Cardiac fibroblast (primary cell): ENCODE data around the gene RLBP1.

Experiments
- DNase-seq, 2 donors: peaks; one replicate each; pipeline versions ENCODE4 v3.0.0 to v3.0.0-alpha.2; 2010; ENCODE audit warnings: low read depth in 2 of 2
- H3K4me3 ChIP-seq, 2 donors: replicated peaks in 1 of 2; 1 replicate in 1 of 2; 2 replicates in 1 of 2; pipeline ENCODE4 v1.5.1; 2011; ENCODE audit warnings: low read depth in 2 of 2, low read length in 2 of 2, mild to moderate bottlenecking in 2 of 2, moderate library complexity in 1 of 2
- CTCF ChIP-seq: IDR thresholded peaks from one replicate; pipeline ENCODE4 v1.5.1; 2011; ENCODE audit warnings: low read depth, mild to moderate bottlenecking, low read length, inconsistent platforms

The RLBP1 gene

GRCh38 chr15:89172921-89173320, 48.5 kb downstream of the RLBP1 start:
- DNase-seq: no peak
- H3K4me3 ChIP-seq: no peak overlapping the region
- no peak for TF ChIP-seq CTCF

- peak; percentile 59 to 63 for DNase-seq
- peak; percentile 80 for TF ChIP-seq CTCF
- H3K4me3 ChIP-seq: no peak overlapping the region
Observed at GRCh38 chr15:89171136-89172072, 50.0 kb downstream of the RLBP1 start.

GRCh38 chr15:89170364-89170763, 51.0 kb downstream of the RLBP1 start:
- DNase-seq: no peak
- no peak for TF ChIP-seq CTCF
- H3K4me3 ChIP-seq: no peak overlapping the region

GRCh38 chr15:89168316-89168833, 53.0 kb downstream of the RLBP1 start:
- no peak for TF ChIP-seq CTCF
- no peak for DNase-seq
- H3K4me3 ChIP-seq: no peak overlapping the region

- DNase-seq: peak; percentile 52 to 73
- no peak for TF ChIP-seq CTCF
- H3K4me3 ChIP-seq: no peak overlapping the region
Observed at GRCh38 chr15:89167267-89168176, 53.9 kb downstream of the RLBP1 start.

GRCh38 chr15:89165677-89166076, 55.7 kb downstream of the RLBP1 start:
- no peak for TF ChIP-seq CTCF
- H3K4me3 ChIP-seq: no peak overlapping the region
- peak in 1 of 2 donors; percentile 43 for DNase-seq
